ENCODE results near the gene TOR2A.

TOR2A gene

GRCh38 chr9:127742435-127743088, 7.5 kb upstream of the TOR2A start:
- DNase-seq (ENCODE audit: low spot score), result no peak

GRCh38 chr9:127741831-127742434, 6.8 kb upstream of the TOR2A start:
- DNase-seq (ENCODE audit: low spot score), result no peak

GRCh38 chr9:127739614-127740330, 4.7 kb upstream of the TOR2A start:
- DNase-seq (ENCODE audit: low spot score), result no peak

GRCh38 chr9:127738666-127739065, 3.6 kb upstream of the TOR2A start:
- no peak for DNase-seq (ENCODE audit: low spot score)

- DNase-seq (ENCODE audit: low spot score), result no peak
These were observed 564 bp upstream of the TOR2A start for GRCh38 chr9:127735530-127736185.

- no peak for DNase-seq (ENCODE audit: low spot score)
These were observed 797 bp downstream of the TOR2A start for GRCh38 chr9:127734247-127734746.

- no peak for DNase-seq (ENCODE audit: low spot score)
These were observed 1.5 kb downstream of the TOR2A start for GRCh38 chr9:127733614-127734013.

- DNase-seq (ENCODE audit: low spot score), result no peak
These were observed 2.6 kb downstream of the TOR2A start for GRCh38 chr9:127732444-127732843.

GRCh38 chr9:127731938-127732337, 3.2 kb downstream of the TOR2A start:
- no peak for DNase-seq (ENCODE audit: low spot score)

GRCh38 chr9:127730799-127731410, 4.2 kb downstream of the TOR2A start:
- DNase-seq (ENCODE audit: low spot score), result no peak

- no peak for DNase-seq (ENCODE audit: low spot score)
These were observed 4.8 kb downstream of the TOR2A start for GRCh38 chr9:127730262-127730661.

GRCh38 chr9:127729522-127730256, 5.4 kb downstream of the TOR2A start:
- DNase-seq (ENCODE audit: low spot score), result no peak

GRCh38 chr9:127728808-127729207, 6.3 kb downstream of the TOR2A start:
- DNase-seq (ENCODE audit: low spot score), result no peak

- no peak for DNase-seq (ENCODE audit: low spot score)
These were observed 8.2 kb downstream of the TOR2A start for GRCh38 chr9:127726871-127727270.

- DNase-seq (ENCODE audit: low spot score), result no peak
These were observed 11.1 kb downstream of the TOR2A start for GRCh38 chr9:127724012-127724411.

GRCh38 chr9:127723444-127723843, 11.7 kb downstream of the TOR2A start:
- no peak for DNase-seq (ENCODE audit: low spot score)

- no peak for DNase-seq (ENCODE audit: low spot score)
These were observed 12.1 kb downstream of the TOR2A start for GRCh38 chr9:127723013-127723412.

GRCh38 chr9:127722055-127722745, 12.9 kb downstream of the TOR2A start:
- DNase-seq (ENCODE audit: low spot score), result no peak

- DNase-seq (ENCODE audit: low spot score), result no peak
These were observed 13.7 kb downstream of the TOR2A start for GRCh38 chr9:127721391-127721821.

- no peak for DNase-seq (ENCODE audit: low spot score)
These were observed 14.2 kb downstream of the TOR2A start for GRCh38 chr9:127720865-127721227.

All from left forelimb (tissue), 1 donor.